Activated CD4-positive, alpha-beta T cell treated with anti-CD3 and anti-CD28 coated beads for 48 hours (primary cell): Measurements from ENCODE around the gene C6orf52.

Experiments
- DNase-seq: peaks from one replicate; pipeline ENCODE4 v3.0.0-alpha.2; 2020

Gene C6orf52

DNA sequence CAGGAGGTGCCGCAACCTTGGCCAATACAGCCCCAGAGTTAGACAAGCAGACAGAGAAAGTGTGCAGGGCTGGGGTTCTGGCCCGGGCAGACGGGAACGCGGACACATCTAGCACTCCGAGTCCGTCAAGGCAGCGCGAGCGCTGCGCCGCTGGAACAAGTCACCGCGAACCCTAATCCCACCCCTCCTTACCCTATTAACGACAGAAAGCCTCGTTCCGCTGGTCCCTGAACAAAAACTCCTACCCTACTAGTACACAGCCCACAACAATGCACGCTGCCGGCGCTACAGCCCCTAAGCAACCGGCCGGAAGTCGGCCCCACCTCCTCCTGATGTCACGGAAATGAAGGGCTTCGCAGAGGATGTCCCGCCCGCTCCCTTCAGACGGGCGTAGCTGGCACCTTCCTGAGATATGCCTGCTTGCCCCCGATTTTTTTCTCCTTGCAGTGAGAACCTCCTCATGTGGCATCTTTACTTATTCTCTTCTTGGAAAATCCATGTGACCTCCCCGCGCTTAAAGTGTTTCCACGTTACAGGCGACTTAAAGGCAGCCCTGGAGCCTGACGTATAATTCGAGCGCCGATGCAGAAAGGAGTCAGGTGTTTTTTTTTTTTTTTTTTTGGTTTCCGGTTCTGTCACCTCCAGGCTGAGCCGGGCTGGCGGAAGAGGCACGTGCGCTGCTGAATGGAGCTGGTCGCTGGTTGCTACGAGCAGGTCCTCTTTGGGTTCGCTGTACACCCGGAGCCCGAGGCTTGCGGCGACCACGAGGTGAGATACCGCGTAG, at the start of gene C6orf52, which contains the start of gene PAK1IP1:
Gene C6orf52 (minus strand): TSS at position 315 of the 784 bp plus-strand sequence. CDS start 7,066 bp downstream, outside the sequence.
Gene PAK1IP1 (plus strand): TSS at position 671 of the 784 bp plus-strand sequence. CDS start 14 bp downstream, at position 685.
- peak; percentile 94 for DNase-seq

DNA sequence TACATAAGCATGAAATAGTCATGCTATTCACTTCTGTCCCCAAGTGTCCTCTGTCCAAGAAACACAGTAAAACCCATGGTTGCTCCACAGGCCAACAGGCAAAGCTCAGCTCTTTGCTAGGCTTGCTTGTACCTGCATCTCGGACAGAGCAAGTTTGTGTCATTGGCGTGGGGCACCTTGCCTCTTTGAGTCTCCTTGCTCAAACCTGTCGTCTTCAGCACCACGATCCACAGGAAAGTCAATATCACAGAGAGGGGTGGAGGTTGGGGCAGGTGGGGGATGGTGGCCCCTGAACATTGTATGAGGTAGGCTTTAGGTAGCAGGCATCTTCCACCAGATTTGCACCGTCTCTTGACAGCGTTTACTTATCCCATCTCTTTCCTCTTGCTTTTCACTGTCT, 49.1 kb upstream of the C6orf52 start:
- no peak for DNase-seq

DNA sequence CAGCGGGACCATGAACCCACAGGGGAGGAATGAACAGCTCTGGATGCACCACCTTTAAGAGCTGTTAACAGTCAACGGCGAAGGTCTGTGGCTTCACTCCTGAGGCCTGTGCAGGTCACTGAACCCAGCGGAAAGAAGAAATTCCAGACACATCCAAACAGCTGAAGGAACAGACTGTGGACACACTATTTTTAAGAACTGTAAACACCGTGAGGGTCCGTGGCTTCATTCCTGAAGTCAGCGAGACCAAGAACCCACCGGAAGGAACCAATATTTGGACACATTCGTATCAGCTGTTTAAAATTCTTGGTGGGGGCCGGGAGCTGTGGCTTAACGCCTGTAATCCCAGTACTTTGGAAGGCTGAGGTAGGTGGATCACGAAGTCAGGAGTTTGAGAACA, 47.8 kb upstream of the C6orf52 start:
- DNase-seq: no peak

DNA sequence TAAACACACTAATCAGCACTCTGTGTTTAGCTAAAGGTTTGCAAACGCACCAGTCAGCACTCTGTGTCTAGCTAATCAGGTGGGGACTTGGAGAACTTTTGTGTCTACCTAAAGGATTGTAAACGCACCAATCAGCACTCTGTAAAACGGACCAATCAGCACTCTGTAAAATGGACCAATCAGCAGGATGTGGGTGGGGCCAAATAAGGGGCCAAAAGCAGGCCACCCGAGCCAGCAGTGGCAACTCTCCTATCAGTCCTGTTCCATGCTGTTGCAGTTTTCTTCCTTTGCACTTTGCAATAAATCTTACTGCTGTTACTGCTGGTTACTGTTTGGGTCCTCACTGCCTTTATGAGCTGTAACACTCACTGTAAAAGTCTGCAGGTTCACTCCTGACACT, 47.2 kb upstream of the C6orf52 start:
- DNase-seq: peak; percentile 21

DNA sequence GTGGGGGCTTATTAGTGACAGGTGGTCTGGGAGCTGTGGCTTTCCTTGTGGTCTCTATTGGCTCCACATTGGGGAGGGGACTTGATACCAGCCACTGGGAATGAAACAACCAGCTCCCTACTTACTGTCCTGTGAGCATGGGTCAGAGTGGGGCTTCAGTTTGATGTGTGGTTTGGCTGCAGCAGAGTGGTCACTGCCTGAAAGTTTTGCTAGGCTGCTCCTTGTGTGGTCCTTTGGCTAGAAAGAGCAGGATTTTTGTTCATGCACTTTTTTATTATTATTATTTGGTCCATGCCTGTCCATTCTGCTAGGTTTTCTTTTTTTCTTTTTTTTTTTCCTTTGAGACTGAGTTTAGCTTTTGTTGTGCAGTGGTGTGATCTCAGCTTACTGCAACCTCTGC, 45.6 kb upstream of the C6orf52 start:
- no peak for DNase-seq

DNA sequence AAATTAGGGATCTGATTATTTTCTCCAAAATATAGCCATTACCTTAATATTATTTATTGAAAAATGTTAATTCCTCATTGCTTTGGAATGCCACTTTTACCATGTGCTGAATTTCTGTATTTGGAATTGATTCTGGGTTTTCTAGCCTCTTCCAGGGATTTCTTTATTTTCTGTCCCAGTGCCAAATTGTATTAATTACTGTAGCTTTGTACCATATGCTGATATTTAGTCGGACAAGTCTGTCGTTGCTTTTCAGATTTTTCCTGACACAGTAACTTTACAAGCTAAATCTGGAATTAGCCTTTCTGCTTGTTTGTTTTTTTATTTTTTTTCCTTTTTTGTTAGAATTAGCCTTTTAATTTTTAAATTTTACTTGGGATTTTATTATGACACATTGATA, 42.3 kb upstream of the C6orf52 start:
- DNase-seq: no peak

DNA sequence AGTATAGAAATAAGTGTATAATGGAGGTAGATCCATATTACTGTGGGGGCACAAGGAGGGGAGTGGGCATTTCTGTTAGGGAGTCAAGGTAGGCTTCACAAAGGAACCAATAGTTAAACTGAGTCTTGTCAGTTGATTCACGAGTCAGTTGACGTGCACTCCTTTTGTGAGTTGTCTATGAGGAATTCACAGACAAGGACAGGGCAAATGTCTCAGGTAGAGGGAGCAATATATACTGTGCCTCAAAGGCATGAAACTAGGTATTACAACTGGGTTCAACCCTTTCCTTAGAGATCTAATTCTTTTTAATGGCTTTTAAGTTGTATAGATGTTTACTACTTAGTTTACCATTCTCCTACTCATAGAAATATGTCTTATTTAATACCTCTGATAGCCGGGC, 39.4 kb upstream of the C6orf52 start:
- no peak for DNase-seq

DNA sequence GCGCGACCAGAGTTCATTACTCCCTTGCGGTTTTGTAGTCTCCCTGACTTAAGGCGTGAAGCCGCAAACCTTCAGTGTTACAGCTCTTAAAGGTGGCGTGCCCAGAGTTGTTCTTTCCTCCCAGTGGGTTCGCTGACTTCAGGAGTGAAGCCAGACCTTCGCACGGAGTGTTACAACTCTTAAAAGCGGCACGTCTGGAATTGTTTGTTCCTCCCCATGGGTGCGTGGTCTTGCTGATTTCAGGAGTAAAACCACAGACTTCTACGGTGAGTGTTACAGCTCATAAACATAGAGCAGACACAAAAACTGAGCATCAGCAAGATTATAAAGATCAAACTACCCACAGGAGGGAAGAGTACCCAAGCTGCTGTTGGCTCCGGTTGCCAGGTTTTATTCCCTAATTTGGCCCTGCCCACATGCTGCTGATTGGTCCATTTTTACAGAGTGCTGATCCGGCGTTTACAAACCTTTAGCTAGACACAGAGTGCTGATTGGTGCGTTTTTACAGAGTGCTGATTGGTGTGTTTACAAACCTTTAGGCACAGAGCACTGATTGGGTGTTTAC, 38.8 kb upstream of the C6orf52 start:
- DNase-seq: no peak

DNA sequence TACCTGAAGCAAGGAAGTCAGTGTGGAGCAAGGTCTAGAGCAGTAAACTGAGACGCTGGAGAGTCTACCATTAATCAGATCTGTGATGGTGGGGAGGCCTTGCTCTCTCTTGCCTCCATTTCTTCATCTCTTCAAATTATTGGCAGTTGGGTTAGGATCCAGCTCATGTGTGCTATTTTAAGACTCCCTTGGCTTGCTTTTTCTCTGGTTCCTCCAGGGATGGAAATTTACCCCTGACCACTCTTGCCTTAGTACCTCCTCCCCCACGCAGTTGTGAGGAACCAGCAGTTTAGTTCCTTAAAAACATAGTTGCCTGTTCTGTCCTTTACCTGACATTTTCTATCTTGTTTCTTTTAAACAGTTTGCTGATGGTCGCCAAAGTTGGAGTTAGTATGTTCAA, 35.8 kb upstream of the C6orf52 start:
- DNase-seq: no peak

DNA sequence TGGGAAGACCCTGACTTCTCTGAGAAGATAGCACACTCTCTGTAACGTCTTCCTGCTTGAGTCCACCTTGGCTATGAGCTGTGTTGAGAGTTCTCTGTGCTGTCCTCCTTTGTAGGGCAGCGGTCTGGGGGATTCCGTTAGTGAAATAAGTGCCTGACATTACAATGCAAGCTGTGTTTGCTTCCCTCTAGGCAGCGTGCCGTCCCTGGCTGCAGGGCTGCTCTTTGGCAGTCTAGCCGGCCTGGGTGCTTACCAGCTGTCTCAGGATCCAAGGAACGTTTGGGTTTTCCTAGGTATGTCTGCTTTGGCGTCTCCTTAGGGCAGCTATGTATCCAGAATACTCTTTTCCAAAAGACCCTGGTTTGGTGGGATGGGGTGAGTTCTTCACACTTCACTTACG, 31.3 kb upstream of the C6orf52 start:
- no peak for DNase-seq

DNA sequence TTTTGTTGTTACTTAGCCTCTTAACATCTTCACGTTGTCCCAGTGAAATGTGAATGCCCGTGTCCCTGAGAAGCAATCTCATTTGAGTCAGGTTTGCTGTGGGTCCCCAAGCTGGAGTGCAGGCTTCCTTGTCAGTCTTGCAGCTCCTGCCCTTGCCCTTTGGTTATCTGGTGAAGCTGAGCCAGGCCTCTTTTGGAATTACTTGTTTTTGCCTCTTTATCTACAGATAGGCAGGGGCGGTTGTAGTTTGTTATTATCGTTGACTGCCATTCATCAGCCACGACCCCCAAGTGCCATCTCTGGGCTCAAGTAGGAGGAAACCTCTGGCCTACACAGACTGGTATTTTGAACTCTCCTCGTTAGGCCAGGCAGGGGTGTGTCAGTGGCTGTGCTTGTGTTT, 30.6 kb upstream of the C6orf52 start:
- no peak for DNase-seq

DNA sequence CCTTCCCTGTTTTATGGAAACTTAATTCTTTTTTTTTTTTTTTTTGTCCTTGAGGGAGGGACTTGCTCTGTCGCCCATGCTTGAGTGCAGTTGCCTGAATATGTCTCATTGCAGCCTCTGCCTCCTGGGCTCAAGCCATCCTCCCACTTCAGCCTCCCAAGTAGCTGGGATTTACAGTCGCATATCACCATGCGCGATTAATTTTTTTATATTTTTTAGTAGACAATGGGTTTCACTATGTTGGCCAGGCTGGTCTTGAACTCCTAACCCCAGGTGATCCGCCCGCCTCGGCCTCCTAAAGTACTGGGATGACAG, 29.1 kb upstream of the C6orf52 start:
- no peak for DNase-seq

DNA sequence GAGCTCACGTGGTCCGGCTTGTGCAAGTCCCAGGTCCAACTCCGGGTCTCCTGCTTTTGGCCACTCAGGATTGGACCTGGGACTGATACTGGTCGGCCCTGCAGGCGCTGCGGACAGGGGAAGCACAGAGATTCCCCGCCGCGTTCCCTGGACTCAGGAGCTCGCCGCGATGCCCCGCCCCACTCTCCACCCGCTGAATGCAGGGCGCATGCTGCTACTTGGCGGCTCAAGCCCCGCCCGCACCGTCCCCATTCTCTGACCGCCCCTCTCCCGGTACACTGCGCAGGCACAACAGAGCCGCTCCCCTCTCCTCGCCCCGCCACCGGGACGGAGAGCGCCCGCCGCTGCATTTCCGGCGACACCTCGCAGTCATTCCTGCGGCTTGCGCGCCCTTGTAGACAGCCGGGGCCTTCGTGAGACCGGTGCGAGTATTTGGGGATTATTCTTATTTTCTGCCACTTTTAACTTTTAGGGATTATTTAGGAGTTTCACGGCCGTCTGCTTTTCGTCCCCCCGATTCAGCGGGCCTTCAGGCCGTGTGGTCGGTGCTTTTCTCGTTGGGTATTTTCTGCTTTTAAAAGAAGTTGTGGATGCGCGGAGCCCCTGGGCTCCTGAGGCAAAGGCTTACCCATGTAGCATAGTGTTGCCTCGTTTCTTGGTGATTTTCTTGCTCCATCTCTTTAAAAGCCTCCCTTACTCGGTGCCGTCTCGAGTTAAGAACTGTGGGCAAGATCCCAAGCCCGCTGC, 28.6 kb upstream of the C6orf52 start, which contains the start of gene TMEM14C:
Gene TMEM14C (plus strand): TSS at position 251 of the 747 bp plus-strand sequence. CDS start 1,544 bp downstream, outside the sequence.
- DNase-seq: peak; percentile 93

DNA sequence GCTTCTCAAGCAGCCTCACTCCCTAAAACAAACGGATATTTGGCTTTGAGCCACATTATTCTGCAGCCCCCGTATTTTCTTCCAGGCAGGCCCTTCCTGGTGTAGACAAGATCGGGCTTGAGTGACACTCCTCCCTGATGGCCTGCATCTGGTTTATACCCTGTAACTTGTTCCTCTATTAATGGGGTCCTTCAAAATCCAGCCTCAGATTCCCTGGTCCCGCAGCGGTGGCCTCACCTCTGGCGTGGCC, 28.1 kb upstream of the C6orf52 start:
- DNase-seq: no peak

DNA sequence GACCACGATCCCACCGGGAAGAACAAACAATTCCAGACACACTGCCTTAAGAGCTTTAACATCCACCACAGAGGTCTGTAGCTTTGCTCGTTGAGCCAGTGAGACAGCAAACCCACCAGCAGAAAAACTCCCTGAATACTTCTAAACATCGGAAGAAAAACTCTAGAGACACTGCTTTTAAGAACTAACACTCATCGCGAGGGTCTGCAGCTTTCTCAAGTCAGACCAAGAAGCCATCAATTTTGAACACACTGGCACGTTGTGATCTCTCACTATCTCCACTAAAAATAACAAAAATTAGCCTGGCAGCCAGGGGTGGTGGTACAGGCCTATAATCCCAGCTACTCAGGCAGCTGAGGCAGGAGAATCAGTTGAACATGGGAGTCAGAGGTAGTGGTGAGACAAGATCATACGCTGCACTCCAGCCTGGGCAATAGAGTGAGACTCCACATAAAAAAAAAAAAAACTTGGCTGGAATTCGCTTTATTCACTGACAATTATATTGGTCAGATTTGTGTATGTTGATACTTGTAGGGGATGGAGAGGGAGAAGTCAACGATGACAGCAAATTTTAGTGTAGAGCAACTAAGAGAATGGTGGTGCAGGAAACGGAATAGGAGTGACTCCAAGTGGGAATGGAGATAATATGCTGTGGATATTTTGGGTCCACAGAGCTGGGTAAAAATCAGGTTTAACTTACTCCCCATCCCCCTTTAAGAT, 27.6 kb upstream of the C6orf52 start:
- no peak for DNase-seq

DNA sequence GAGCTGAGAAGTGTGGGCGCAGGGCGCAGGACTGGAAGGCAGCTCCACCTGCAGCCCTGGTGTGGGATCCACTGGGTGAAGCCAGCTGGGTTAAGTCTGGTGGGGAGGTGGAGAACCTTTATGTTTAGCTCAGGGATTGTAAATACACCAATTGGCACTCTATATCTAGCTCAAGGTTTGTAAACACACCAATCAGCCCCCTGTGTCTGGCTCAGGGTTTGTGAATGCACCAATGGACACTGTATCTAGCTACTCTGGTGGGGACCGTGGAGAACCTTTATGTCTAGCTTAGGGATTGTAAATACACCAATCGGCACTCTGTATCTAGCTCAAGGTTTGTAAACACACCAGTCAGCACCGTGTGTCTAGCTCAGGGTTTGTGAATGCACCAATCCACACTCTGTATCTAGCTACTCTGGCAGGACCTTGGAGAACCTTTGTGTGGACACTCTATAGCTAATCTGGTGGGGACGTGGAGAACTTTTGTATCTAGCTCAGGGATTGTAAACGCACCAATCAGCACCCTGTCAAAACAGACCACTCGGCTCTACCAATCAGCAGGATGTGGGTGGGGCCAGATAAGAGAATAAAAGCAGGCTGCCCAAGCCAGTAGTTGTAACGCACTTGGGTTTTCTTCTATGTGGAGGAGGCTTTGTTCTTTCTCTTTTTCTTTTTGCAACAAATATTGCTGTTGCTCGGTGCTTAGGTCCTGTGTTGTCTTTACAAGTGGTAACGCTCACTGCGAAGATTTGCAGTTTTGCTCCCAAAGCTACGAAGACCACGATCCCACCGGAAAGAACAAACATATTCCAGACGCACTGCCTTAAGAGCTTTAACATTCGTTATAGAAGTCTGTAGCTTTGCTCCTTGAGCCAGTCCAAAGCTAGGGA, 26.8 kb upstream of the C6orf52 start:
- peak; percentile 58 for DNase-seq

DNA sequence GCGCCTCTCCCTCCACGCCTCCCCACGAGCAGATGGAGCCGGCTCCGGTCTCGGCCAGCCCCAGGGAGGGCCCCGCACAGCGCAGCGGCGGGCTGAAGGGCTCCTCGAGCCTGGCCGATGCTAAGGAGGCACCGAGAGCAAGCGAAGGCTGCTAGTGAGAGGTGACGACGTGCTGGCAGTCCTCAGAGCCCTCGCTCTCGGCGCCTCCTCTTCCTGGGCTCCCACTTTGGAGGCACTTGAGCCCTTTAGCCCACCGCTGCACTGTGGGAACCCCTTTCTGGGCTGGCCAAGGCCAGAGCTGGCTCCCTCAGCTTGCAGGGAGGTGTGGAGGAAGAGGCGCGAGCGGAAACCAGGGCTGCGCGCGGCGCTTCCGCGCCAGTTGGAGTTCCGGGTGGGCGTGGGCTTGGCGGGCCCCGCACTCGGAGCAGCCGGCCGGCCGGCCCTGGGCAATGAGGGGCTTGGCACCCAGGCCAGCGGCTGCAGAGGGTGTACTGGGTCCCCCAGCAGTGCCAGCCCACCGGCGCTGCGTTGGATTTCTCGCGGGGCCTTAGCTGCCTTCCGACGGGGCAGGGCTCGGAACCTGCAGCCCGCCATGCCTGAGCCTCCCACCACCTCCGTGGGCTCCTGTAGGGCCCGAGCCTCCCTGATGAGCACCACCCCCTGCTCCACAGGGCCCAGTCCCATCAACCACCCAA, 26.0 kb upstream of the C6orf52 start:
- peak; percentile 64 for DNase-seq

DNA sequence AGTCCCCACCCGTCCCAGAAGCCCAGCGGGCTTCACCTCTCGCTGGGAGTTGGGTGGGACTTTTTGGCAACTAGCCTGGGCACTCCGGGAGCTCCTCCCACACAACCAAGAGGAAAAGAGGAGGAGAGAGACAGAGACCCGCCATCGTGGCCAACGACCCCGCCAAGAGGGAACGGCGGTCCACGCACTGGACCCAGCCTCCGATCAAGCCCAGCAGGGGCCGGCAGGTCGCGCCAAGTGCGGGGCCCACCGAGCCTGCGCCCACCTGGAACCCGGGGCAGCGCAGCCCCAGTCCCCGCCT, 25.5 kb upstream of the C6orf52 start:
- DNase-seq: no peak

DNA sequence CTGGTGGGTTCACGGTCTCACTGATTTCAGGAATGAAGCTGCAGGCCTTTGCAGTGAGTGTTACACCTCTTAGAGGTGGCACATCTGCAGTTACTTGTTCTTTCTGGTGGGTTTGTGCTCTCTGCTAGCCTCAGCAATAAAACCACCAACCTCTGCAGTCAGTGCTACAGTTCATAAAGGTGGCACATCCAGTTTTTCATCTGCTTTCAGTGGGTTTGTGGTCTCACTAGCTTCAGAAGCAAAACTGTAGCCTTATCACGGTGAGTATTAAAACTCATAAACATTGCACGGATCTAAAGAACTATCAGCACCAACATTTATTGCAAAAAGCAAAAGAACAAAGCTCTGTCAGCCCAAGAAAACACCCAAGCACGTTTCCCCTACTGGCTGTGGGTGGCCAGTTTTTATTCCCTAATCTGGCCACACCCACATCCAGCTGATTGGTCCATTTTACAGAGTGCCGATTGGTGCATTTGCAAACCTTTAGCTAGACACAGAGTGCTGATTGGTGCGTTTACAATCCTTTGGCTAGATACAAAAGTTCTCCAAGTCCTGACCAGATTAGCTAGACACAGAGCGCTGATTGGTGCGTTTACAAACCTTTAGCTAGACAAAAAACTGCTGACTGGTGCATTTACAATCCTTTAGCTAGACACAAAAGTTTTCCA, 25.0 kb upstream of the C6orf52 start:
- peak; percentile 66 for DNase-seq

DNA sequence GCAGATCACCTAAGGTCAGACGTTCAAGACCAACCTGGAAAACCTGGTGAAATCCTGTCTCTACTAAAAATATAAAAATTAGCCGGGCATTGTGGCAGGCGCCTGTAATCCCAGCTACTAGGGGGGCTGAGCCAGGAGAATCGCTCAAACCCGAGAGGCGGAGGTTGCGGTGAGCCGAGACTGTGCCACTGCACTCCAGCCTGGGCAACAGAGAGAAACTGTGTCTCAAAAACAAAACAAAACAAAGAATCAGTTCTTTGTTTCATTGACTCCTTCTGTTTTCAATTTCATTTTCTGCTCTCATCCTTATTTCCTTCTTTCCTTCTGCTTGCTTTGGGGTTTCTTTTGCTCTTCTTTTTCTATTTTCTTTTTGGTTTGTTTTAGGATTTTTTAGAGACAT, 19.5 kb upstream of the C6orf52 start:
- DNase-seq: no peak

DNA sequence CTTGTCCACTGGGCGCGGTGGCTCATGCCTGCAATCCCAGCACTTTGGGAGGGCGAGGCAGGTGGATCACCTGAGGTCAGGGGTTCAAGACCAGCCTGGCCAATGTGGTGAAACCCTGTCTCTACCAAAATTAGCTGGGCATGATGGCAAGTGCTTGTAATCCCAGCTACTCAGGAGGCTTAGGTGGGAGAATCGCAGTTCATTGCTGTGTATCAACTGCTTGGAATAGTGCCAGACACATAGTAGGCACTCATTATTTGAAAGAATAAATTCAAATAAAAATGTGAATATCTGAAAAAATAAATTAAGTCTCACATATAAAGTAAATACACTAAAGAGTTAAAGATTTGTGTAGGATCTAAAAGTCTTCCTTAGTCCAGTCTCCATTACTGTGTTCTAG, 2.2 kb upstream of the C6orf52 start:
- no peak for DNase-seq
